IPS DF 6.9 (cell line): ENCODE results near the gene KHK.
A peak's percentile ranks its signal among the peaks of the same experiment; 100 is the strongest.

ENCODE experiments used
- DNase-seq: peaks from one replicate; pipeline ENCODE4 v3.0.0-alpha.2; 2013; ENCODE audit warnings: low read depth, low spot score
- H3K27ac ChIP-seq: one replicate; pipeline ENCODE4 v1.5.1; 2013; ENCODE audit warnings: low read length, control low read depth
- H3K27me3 ChIP-seq: 2 replicates; pipeline ENCODE4 v1.6.1; 2013; ENCODE audit warnings: mild to moderate bottlenecking, low read length; ENCODE audit not compliant: control insufficient read depth, insufficient read depth
- H3K36me3 ChIP-seq: 2 replicates; pipeline ENCODE4 v1.6.1; 2013; ENCODE audit warnings: low read length; ENCODE audit not compliant: control insufficient read depth, insufficient read depth
- H3K4me1 ChIP-seq: 2 replicates; pipeline ENCODE4 v1.6.1; 2013; ENCODE audit warnings: low read length; ENCODE audit not compliant: control insufficient read depth, insufficient read depth
- H3K4me3 ChIP-seq: 2 replicates; pipeline ENCODE4 v1.5.1; 2013; ENCODE audit warnings: mild to moderate bottlenecking, low read length
- H3K9me3 ChIP-seq: 2 replicates; pipeline ENCODE4 v1.6.1; 2013; ENCODE audit warnings: low read length, inconsistent platforms; ENCODE audit not compliant: control insufficient read depth, insufficient read depth
- WGBS: extraction: QIAGEN DNeasy Blood & Tissue Kit; methylation state at CpG from one replicate; pipeline ENCODE4 v1.1.7; 2013; ENCODE audit warnings: mixed read lengths, missing lambda C conversion rate; ENCODE audit not compliant: insufficient read length, insufficient coverage; 5-methylcytosine and 5-hydroxymethylcytosine counted together

Gene KHK

DNA sequence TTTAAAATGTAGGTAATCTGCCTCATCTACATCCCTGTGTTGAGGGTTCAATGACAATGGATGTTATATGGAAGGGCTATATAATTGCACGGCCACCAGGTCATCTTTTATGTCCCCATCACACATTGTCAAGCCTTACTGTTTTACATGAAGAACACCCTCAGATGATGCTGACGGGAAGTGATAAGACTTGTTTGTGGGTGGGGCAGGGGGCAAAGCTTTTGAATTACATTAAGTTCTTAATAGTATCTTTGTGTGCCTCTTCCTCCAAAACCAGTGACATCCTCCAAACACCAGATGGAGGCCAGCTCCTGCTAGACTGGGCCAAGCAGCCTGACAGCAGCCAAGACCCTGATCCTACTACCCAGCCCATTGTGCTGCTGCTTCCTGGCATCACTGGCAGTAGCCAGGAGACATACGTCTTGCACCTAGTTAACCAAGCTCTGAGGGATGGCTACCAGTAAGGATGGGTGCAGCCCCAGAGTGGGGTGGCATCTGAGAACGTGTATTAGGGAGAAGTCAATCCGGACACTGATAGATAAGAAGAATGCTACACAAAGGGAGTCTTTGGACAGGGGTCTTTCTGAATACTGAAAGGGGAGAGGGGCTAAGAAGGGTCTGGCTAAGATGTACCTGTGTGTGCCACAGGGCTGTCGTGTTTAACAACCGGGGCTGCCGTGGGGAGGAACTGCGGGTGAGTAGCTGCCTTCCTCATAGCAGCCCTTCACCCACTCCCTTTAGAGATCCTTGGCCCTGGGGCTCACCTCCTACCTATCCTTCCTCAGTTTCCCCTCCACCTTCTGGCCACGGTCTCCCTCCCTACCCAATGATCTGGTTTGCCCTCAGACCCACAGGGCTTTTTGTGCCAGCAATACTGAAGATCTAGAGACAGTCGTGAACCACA, 42.3 kb downstream of the KHK start:
- peaks cover 17% of the 10 kb centered on the region for H3K36me3 ChIP-seq
- H3K27me3 ChIP-seq = no peaks in the 10 kb centered on the region
- no peaks in the 10 kb centered on the region for H3K9me3 ChIP-seq
- no peak overlapping the region for H3K27ac ChIP-seq
- no peak for DNase-seq
- no CpG with 5 or more reads among the region's 11 CpGs for WGBS
- H3K4me3 ChIP-seq = no peak overlapping the region
- H3K4me1 ChIP-seq = peaks cover 2% of the 10 kb centered on the region; the same call in 1 of the 2 replicates

DNA sequence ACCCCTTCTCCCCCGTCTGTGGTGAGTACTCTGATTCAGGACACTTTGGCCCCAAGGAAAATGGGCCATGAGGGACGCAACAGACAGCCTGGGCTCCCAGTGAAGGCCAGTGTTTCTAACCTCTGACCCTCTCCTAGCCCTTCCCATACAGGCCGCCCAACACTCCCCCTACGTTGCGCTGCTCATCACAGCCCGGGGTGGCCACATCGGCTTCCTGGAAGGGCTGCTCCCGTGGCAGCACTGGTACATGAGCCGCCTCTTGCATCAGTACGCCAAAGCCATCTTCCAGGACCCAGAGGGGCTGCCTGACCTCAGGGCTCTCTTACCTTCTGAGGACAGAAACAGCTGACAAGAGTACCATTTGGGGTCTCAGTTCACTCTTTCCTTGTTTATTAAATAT, 43.8 kb downstream of the KHK start:
- no CpG with 5 or more reads among the region's 10 CpGs for WGBS
- Histone ChIP-seq H3K27ac (no peak overlapping the region), H3K9me3 (no peaks in the 10 kb centered on the region)

DNA sequence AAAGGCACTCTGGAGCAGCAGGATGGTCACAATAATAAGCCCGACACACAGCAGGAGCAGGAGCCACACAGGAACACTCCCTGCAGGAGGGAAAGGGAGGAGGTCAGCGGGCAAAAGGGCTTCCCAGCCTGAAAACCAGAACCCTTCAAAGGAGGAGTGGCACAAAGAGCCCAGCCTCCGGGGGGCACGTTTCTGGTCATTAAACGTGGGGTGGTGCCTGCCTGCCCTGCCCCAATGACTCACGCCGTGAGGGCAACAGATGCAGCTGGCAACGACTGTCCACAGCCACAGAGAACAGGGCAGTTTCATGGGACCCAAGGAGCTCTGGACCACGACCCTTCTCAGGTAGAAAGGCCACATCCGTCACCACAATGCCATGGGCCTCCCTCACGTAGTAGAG, 44.9 kb downstream of the KHK start:
- no CpG with 5 or more reads among the region's 11 CpGs for WGBS
- Histone ChIP-seq H3K9me3 (no peaks in the 10 kb centered on the region), H3K4me3 (no peak overlapping the region), H3K27ac (no peak overlapping the region), H3K27me3 (no peaks in the 10 kb centered on the region), H3K4me1 (0 out of 2 replicates have a peak, but pooled peaks cover 2% of the 10 kb centered on the region), H3K36me3 (peaks cover 17% of the 10 kb centered on the region)
- DNase-seq = no peak

More for the DNA sequence above, 43.8 kb downstream of the KHK start:
- H3K27me3 ChIP-seq = no peaks in the 10 kb centered on the region
- H3K4me3 ChIP-seq = no peak overlapping the region
- 0 out of 2 replicates have a peak, but pooled peaks cover 2% of the 10 kb centered on the region for H3K4me1 ChIP-seq
- no peak for DNase-seq
- H3K36me3 ChIP-seq = peaks cover 17% of the 10 kb centered on the region

DNA sequence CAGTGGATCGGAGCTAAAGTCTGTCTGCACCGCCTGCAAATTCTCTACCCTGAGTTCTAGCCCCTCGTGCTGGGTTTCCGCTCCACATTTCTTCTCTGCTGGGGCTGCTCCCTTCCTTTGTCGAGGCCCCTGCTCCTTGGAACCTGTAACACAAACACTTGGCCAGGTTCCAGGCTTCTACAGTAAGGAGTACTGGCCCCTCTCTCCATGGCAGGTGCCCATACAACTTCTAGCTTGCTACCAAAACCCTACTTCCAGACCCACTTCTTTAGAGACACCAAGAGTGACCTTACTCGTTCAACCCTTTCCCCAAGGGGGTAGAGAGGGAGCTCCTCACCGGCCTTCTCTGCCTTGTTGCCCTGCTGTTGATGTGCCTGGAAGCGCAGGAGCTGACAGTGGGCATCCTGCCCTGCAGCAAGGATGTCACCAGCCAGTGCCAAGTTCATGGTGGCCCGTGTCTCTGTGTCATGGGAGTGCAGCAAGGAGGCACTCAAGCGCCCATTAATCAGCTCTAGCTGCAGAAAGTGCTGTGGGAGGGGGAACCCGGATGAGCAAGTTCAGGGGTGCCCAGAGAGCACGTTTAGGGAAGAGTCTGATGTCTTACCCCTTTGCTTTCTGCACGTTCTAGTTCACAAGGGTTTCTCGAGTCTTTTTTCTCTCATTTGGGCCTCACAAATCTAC, 46.8 kb downstream of the KHK start:
- Histone ChIP-seq H3K4me1 (0 out of 2 replicates have a peak, but pooled peaks cover 2% of the 10 kb centered on the region), H3K27me3 (no peaks in the 10 kb centered on the region), H3K27ac (no peak overlapping the region), H3K9me3 (no peaks in the 10 kb centered on the region), H3K36me3 (peaks cover 17% of the 10 kb centered on the region), H3K4me3 (peak overlapping the region; percentile 80; the same call in 1 of the 2 replicates)
- DNase-seq = no peak
- no CpG with 5 or more reads among the region's 14 CpGs for WGBS

DNA sequence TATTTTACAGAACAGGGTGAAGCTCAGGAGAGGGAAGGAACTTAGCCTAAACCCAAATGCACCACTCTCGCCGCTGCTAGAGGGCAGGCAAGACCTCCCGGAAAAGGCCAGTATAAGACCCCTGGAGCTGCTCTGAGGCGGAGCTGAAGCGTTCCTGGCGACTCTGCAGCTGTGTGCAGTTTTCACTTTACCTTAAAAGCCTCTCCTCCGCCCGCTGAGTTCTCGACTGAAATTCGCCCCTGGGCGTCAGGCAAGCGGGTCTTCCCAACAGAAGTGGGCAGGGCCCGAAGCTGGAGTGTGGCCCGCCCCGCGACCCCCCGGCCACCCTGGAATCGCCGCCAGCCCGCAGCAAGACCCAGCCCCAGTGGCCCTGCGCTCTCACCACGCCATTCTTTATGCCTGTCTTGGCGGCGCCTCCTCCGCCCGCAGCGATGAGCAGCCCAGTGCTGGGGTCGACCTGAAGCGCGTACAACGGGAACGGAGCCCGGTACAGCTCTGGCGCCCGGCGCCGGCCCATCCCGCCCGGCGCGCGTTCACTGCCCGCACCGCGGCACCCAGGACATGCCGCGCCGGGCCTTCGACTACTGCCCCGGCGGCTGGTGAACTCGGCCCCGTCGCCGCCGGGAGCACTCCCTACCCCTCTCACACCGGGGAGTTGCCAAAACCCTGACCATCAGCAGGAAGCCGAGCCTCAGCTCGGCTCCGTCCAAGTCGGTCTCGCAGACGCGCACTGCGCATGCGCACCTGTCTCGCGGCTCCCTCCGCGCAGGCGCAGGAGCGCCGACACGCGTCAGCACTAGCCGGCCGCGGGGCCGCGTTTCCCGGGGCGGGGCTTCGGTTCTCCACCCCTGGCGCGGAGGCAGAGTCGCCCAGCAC, 47.6 kb downstream of the KHK start, which contains the start of gene PREB:
PREB (minus strand) TSS at position 732 of the 876 bp plus-strand sequence; CDS start at position 517, 215 bp downstream.
- H3K27ac ChIP-seq = no peak within 1 kb of the TSS
- peaks cover 17% of the 10 kb centered on the region for H3K36me3 ChIP-seq
- DNase-seq = peak; percentile 92
- 0 out of 2 replicates have a peak, but pooled peaks cover 2% of the 10 kb centered on the region for H3K4me1 ChIP-seq
- H3K9me3 ChIP-seq = no peaks in the 10 kb centered on the region
- H3K27me3 ChIP-seq = no peaks in the 10 kb centered on the region
- H3K4me3 ChIP-seq = peak within 1 kb of the TSS; percentile 80
- WGBS = no CpG with 5 or more reads among the region's 86 CpGs

DNA sequence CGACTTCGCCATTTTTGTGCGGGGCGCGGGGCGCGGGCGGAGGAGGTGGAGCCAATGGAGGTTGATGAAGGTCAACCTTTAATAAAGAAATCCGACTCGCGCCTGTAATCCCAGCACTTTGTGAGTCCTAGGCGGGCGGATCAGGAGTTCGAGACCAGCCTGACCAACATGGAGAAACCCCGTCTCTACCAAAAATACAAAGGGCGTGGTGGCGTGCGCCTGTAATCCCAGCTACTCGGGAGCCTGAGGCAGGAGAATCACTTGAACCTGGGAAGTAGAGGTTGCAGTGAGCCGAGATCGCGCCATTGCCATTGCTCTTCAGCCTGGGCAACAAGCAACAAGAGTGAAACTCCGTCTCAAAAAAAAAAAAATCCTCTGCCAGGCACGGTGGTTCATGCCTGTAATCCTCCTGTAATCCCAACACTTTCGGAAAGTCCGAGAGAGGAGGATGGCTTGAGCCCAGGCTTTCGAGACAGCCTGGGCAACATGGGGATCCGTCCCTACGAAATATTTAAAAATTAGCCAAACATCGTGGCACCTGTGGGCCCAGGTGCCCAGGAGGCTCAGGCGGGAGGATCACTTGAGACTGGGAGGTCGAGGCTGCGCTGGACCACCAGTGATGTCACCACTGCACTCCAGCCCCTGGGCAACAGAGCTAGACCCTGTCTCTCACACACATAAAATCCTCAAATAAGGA, 48.4 kb downstream of the KHK start:
- Histone ChIP-seq H3K4me3 (peak overlapping the region; percentile 10; the same call in 1 of the 2 replicates), H3K27ac (no peak overlapping the region), H3K36me3 (peaks cover 15% of the 10 kb centered on the region), H3K9me3 (no peaks in the 10 kb centered on the region), H3K4me1 (0 out of 2 replicates have a peak, but pooled peaks cover 2% of the 10 kb centered on the region), H3K27me3 (no peaks in the 10 kb centered on the region)
- no peak for DNase-seq
- WGBS = no CpG with 5 or more reads among the region's 33 CpGs

DNA sequence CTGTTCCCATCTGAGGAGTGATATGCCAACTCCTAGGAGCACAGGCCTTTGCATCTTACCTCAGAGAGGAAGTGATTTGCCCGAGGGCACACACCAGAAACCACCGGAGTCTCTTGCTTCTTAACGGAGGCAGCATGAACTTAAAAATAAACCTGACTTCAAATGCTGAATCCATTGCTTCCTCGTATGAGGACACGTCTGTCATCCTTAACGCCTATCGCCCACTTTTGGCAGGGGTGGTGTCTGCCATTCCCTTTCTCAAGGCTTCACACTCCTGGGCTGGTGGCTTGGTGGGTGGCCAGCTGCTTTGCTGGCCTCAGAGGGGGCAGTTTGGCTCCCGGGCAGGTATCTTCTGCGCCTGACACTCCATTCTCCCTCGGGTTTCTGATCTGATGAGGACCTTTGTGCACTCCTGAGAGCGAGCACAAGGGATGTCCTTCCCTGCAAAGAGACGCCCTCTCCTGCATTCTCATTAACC, 48.9 kb downstream of the KHK start:
- no peak for DNase-seq
- Histone ChIP-seq H3K27me3 (no peaks in the 10 kb centered on the region), H3K9me3 (no peaks in the 10 kb centered on the region), H3K4me1 (0 out of 2 replicates have a peak, but pooled peaks cover 2% of the 10 kb centered on the region), H3K4me3 (no peak overlapping the region), H3K27ac (no peak overlapping the region), H3K36me3 (peaks cover 12% of the 10 kb centered on the region)
- no CpG with 5 or more reads among the region's 12 CpGs for WGBS

DNA sequence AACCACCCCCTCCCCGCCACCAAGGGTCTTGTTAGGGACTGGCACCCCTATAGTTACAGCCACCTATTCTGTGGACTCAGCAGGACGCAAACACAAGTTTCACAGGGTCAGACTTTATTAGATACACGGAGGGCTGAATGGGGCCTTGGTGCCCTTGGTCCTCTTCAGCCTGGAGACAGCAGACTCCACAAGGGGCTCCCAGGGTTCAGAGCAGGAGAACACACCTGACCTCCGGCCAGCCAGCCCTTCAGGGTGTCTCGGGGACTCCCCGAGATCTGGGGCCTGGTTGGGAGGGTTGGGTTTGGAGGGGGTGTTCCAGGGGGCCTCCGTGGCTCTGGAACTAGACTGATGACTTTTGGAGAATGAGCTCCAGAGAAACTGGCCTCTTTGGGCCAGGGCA, 50.2 kb downstream of the KHK start:
- 0 out of 2 replicates have a peak, but pooled peaks cover 4% of the 10 kb centered on the region for H3K36me3 ChIP-seq
- DNase-seq = no peak
- 0 out of 2 replicates have a peak, but pooled peaks cover 2% of the 10 kb centered on the region for H3K4me1 ChIP-seq
- H3K27me3 ChIP-seq = no peaks in the 10 kb centered on the region
- no peaks in the 10 kb centered on the region for H3K9me3 ChIP-seq
- no peak overlapping the region for H3K4me3 ChIP-seq
- WGBS = no CpG with 5 or more reads among the region's 7 CpGs
- no peak overlapping the region for H3K27ac ChIP-seq

DNA sequence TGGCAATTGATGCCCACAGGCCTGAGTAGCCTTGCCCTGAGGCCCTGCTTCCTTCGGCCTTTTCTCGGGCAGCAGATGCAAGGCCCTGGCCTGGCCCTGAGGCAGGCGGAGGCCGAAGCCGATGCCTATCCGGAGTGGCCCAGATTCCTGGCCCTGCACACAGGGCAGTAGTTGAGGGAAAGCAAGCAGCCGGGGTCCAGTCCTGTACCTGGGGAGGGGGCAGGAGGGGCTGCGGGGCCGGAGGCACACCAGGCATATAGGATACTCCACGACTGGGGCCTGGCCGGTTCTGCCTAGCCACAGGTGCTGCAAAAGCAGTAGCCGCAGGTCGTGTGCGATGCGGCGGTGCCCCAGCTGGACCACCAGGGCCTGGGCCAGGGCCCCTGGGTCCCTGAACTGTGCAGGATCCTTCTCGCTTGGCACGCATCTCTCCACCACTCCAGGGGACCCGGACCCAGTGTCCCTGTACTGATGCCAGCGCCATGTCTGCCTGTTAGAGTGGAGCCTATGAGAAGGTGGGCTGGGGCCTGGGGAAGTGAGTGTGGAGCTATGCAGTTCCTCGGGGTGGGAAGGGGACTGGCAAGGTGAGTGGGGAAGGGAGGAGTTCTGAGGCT, 50.9 kb downstream of the KHK start:
- no CpG with 5 or more reads among the region's 21 CpGs for WGBS
- H3K9me3 ChIP-seq = no peaks in the 10 kb centered on the region
- no peak overlapping the region for H3K27ac ChIP-seq
- no peak overlapping the region; the same call in 1 of the 2 replicates for H3K4me3 ChIP-seq
- no peaks in the 10 kb centered on the region for H3K27me3 ChIP-seq
- H3K4me1 ChIP-seq = 0 out of 2 replicates have a peak, but pooled peaks cover 2% of the 10 kb centered on the region
- 0 out of 2 replicates have a peak, but pooled peaks cover 4% of the 10 kb centered on the region for H3K36me3 ChIP-seq
- no peak for DNase-seq
